G401 (cell line): ENCODE measurements around the gene AJUBA. TPM values are rescaled to one million over a fixed set of nuclear protein-coding genes. Genes with fewer than 3 reads are reported as not detected.
"Not testable (repeated sequence)": the region's sequence is repeated elsewhere in the genome, so short reads cannot be mapped to it uniquely, and the experiment has no call there.

Source experiments
- DNase-seq: peaks from one replicate; pipeline ENCODE4 v3.0.0-alpha.2; 2015; ENCODE audit warnings: low spot score
- in situ Hi-C: cut with HindIII; loops from 2 replicates; pipeline ENCODE4 v1.10.0; 2016; ENCODE audit warnings: low sequenced_read_pairs, mixed read lengths
- total RNA-seq: library from RNA; depleted of rRNA; stranded (reverse); fragments of >200 nt; shearing (Covaris generic); gene quantifications from 2 replicates; pipeline ENCODE4 v1.2.3, GENCODE V29; 2014

The AJUBA gene
- total RNA-seq, 1 experiment from 2014 or later = 17.0 TPM

- DNase-seq = no peak
- in situ Hi-C loops = no loop called here
These were observed 26.5 kb upstream of the AJUBA start for GRCh38 chr14:23008831-23009230.

GRCh38 chr14:23006544-23007419 lies 24.4 kb upstream of the AJUBA start:
- in situ Hi-C loops = no loop called here
- peak; percentile 100 for DNase-seq

GRCh38 chr14:23006188-23006534 lies 23.8 kb upstream of the AJUBA start:
- in situ Hi-C loops = no loop called here
- DNase-seq = peak; percentile 38

GRCh38 chr14:23005451-23006187 lies 23.3 kb upstream of the AJUBA start:
- in situ Hi-C loops = no loop called here
- no peak for DNase-seq

GRCh38 chr14:23004274-23004673 lies 21.9 kb upstream of the AJUBA start:
- DNase-seq, in situ Hi-C loops: not testable (repeated sequence)

GRCh38 chr14:23002592-23002991 lies 20.2 kb upstream of the AJUBA start:
- in situ Hi-C loops = no loop called here
- DNase-seq = no peak

GRCh38 chr14:23000860-23001259 lies 18.5 kb upstream of the AJUBA start:
- in situ Hi-C loops = no loop called here

GRCh38 chr14:22998329-22999012 lies 16.1 kb upstream of the AJUBA start:
- DNase-seq = no peak
- in situ Hi-C loops = no loop called here

More at GRCh38 chr14:23000860-23001259, 18.5 kb upstream of the AJUBA start:
- no peak for DNase-seq

- in situ Hi-C loops = no loop called here
- no peak for DNase-seq
These were observed 15.4 kb upstream of the AJUBA start for GRCh38 chr14:22997676-22998323.

GRCh38 chr14:22996768-22997654 lies 14.7 kb upstream of the AJUBA start:
- DNase-seq = no peak
- in situ Hi-C loops = no loop called here

- in situ Hi-C loops = no loop called here
- DNase-seq = no peak
These were observed 13.7 kb upstream of the AJUBA start for GRCh38 chr14:22995889-22996625.

GRCh38 chr14:22994762-22995275 lies 12.5 kb upstream of the AJUBA start:
- no peak for DNase-seq
- in situ Hi-C loops = no loop called here

GRCh38 chr14:22993517-22993916 lies 11.2 kb upstream of the AJUBA start:
- in situ Hi-C loops = no loop called here

GRCh38 chr14:22991852-22992251 lies 9.5 kb upstream of the AJUBA start:
- DNase-seq = no peak
- in situ Hi-C loops = no loop called here

More at GRCh38 chr14:22993517-22993916, 11.2 kb upstream of the AJUBA start:
- no peak for DNase-seq

- no peak for DNase-seq
- in situ Hi-C loops = loop anchor here (10.0 kb wide), 1 partner anchor 78 kb away; no protein-coding TSS in a partner anchor
These were observed 4.9 kb upstream of the AJUBA start for GRCh38 chr14:22987291-22987690.

- DNase-seq = peak; percentile 93
- in situ Hi-C loops = loop anchor here (10.0 kb wide), 1 partner anchor 78 kb away; no protein-coding TSS in a partner anchor
These were observed 4.2 kb upstream of the AJUBA start for GRCh38 chr14:22986508-22987054.

- no peak for DNase-seq
- in situ Hi-C loops = loop anchor here (10.0 kb wide), 1 partner anchor 79 kb away; no protein-coding TSS in a partner anchor
These were observed 3.6 kb upstream of the AJUBA start for GRCh38 chr14:22985894-22986507.
